NB4 (cell line): Measurements from ENCODE around the gene NME7.
A peak's percentile ranks its signal among the peaks of the same experiment; 100 is the strongest.
"Not testable (repeated sequence)": the region's sequence is repeated elsewhere in the genome, so short reads cannot be mapped to it uniquely, and the experiment has no call there.

Source experiments
- DNase-seq: peaks from one replicate; pipeline ENCODE4 v3.0.0; 2010; ENCODE audit warnings: low read depth
- H3K4me3 ChIP-seq: one replicate; pipeline ENCODE4 v1.5.1; 2011; ENCODE audit warnings: mild to moderate bottlenecking, low read depth, low read length, moderate library complexity
- MYC ChIP-seq: IDR thresholded peaks from 2 replicates; pipeline ENCODE4 v1.6.1; 2011; ENCODE audit warnings: low read depth, low read length
- POLR2A ChIP-seq: IDR thresholded peaks from 2 replicates; pipeline ENCODE4 v1.6.1; 2011; ENCODE audit warnings: mild to moderate bottlenecking; ENCODE audit not compliant: insufficient read length; ENCODE audit errors: extremely low read depth
- TF ChIP-seq, protein P1 (sequence below): IDR thresholded peaks from one replicate; pipeline ENCODE4 v1.5.1; 2012; ENCODE audit warnings: low read depth, low read length
- TF ChIP-seq, protein P2 (sequence below): IDR thresholded peaks from 2 replicates; pipeline ENCODE4 v1.6.1; 2011; ENCODE audit warnings: low read depth, low read length

Gene NME7

DNA sequence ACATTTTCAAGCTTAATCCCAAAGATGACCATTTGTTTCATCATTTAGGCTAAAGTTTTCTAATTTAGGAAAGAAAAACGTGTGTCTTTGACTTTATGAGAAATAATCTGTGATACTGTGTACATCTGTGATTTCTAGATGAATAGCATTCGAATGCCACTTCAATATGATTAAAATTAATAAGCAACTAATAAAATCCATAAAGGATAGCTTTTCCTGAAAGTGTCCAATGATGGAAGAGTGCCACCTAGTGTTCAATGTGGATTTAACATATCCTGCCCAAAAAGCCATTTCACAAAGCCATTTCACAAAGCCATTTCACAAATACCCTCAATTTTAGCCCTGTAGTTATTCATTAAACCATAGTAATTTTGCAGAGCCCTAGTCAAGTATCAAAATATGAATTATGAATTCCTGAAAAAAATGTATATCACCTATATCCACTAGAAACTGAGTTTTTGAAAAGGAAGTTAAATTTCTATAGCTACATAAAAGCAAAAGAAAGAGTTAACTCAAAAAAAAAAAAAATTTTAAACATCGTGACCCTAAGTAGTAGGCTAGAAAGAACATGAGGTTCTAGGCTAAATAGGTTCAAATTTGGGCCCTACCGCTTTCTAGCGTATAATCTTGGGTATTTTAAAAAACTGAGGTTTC is 19.1 kb downstream of the NME7 start:
- no peak overlapping the region for H3K4me3 ChIP-seq
- TF ChIP-seq, protein P1, sequence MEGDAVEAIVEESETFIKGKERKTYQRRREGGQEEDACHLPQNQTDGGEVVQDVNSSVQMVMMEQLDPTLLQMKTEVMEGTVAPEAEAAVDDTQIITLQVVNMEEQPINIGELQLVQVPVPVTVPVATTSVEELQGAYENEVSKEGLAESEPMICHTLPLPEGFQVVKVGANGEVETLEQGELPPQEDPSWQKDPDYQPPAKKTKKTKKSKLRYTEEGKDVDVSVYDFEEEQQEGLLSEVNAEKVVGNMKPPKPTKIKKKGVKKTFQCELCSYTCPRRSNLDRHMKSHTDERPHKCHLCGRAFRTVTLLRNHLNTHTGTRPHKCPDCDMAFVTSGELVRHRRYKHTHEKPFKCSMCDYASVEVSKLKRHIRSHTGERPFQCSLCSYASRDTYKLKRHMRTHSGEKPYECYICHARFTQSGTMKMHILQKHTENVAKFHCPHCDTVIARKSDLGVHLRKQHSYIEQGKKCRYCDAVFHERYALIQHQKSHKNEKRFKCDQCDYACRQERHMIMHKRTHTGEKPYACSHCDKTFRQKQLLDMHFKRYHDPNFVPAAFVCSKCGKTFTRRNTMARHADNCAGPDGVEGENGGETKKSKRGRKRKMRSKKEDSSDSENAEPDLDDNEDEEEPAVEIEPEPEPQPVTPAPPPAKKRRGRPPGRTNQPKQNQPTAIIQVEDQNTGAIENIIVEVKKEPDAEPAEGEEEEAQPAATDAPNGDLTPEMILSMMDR, result peak; percentile 34
- TF ChIP-seq POLR2A, result no peak
- DNase-seq, result peak; percentile 63

DNA sequence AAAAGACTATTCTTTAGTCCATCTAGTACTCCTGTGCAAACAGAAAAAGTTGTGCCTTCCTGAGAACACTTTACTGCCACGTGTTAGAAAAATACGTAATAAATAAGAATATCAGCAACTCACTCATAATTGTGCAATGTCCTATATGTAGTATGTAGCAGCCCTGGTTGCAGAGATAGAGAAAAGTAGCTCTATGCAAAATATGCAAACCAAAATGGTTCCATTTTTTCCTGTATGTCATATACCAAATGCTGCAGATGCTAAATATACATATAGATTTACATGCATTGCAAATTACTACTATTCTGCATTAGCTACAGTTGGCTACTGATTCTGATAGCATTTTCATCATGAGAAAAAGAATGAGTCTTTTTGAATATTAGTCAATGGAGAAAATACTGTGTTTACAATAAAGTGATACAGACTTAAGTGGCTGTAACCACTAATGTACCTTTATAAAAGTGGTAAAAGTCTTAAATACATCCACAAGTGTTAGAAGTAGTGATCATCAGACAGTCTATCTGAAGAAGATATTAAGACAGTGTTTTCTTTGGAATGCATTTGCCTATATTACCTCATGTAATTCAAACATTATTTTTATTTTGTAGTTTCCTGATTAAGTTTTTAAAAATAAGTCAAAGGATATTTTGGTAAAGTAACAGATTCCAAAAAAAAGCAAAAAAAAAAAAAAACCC is 19.8 kb downstream of the NME7 start:
- DNase-seq, result no peak
- no peak for TF ChIP-seq POLR2A
- TF ChIP-seq MYC, result no peak
- TF ChIP-seq, protein P2, sequence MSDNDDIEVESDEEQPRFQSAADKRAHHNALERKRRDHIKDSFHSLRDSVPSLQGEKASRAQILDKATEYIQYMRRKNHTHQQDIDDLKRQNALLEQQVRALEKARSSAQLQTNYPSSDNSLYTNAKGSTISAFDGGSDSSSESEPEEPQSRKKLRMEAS, result no peak
- TF ChIP-seq, protein P1, result no peak

DNA sequence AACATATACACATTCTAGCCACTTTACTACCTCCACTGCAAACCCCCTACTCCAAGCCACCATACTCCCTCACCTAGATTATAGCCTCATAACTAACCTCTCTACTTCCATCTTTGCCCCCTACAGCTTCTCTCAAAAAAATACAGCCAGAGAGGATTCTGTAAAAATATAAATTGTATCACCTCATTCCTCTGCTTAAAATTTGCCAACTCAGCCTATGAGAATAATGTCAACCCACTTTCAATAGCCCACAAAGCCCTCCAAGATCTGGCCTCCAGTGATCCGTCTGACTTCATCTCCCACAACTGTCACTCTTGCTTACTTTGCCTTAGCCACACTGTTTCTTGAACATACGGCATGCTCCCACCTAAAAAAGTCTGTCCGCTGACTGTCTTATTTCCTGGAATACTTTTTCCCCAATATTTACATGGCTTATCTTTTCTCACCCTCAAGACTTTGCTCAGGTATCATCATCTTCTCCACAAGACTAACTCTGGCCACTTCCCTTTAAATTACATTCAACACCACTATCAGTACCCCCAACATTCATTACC is 21.5 kb downstream of the NME7 start:
- no peak overlapping the region for H3K4me3 ChIP-seq
- DNase-seq, result no peak
- TF ChIP-seq, protein P1, result no peak
- TF ChIP-seq POLR2A (no peak), MYC (no peak)
- TF ChIP-seq, protein P2, result no peak

More for the DNA sequence above, 19.8 kb downstream of the NME7 start:
- H3K4me3 ChIP-seq, result no peak overlapping the region

DNA sequence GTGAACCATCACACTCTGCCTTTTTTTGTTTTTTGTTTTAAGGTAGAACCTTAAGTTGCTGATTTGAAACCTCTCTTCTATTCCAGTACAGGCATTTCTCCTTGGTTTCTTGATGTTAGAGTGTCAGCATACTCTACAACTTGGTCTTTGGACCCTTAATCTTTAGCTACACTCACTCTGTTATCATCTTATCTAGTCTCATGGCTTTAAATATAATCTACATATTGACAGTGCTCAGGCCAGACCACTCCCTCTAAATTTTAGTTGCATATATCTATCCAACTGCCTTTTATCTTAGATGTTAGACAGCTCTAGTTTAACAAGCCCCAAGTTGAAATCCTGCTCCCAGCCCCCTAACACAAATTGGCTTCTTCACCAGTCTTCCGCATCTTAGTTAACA is 22.1 kb downstream of the NME7 start:
- no peak for DNase-seq

DNA sequence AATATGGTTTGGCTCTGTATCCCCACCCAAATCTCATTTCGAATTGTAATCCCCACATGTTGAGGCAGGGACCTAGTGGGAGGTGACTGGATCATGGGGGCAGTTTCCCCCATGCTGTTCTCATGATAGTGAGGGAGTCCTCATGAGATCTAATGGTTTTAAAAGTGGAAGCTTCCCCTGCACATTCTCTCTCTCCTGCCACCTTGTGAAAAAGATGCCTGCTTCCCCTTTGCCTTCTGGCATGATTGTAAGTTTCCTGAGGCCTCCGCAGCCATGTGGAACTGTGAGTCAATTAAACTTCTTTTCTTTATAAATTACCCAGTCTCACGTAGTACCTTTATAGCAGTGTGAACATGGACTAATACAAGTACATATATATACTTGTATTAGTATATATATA is 25.5 kb downstream of the NME7 start:
- H3K4me3 ChIP-seq, DNase-seq: not testable (repeated sequence)

More for the DNA sequence above, 22.1 kb downstream of the NME7 start:
- no peak overlapping the region for H3K4me3 ChIP-seq
- TF ChIP-seq, protein P1, result no peak
- TF ChIP-seq POLR2A (no peak), MYC (no peak)
- TF ChIP-seq, protein P2, result no peak

DNA sequence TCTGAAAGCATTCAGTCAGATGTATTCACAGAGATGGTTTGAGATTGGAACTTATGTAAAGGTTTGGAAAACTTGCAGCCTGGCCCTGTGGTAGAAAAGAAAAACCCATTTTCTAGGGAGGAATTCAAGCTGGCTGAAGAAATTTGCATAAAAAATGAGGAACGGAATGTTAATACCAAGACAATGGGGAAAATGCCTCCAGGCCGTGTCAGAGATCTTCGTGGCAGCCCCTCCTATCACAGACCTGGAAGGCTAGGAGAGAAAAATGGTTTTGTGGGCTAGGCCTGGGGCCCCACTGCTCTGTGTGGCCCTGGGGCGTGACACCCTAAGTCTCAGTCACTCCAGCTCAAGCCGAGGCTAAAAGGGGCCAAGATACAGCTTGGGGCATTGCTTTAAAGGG is 26.7 kb downstream of the NME7 start:
- no peak overlapping the region for H3K4me3 ChIP-seq
- TF ChIP-seq MYC (no peak), POLR2A (no peak)
- TF ChIP-seq, protein P2, result no peak
- TF ChIP-seq, protein P1, result no peak
- DNase-seq, result no peak
